Measurements from ENCODE around the gene PNLIPRP2. TPM values are rescaled to one million over a fixed set of nuclear protein-coding genes. Genes with fewer than 3 reads are reported as not detected.
A peak's percentile ranks its signal among the peaks of the same experiment; 100 is the strongest.

Gene PNLIPRP2
- total RNA-seq, 1 donor from 2014 or later = not detected

- Histone ChIP-seq H3K27me3 (no peaks in the 10 kb centered on the region), H3K36me3 (no peaks in the 10 kb centered on the region), H3K4me3 (no peak overlapping the region), H3K9me3 (no peaks in the 10 kb centered on the region), H3K4me1 (no peaks in the 10 kb centered on the region), H3K27ac (no peak overlapping the region)
- ATAC-seq = no peak
- TF ChIP-seq, protein P1, sequence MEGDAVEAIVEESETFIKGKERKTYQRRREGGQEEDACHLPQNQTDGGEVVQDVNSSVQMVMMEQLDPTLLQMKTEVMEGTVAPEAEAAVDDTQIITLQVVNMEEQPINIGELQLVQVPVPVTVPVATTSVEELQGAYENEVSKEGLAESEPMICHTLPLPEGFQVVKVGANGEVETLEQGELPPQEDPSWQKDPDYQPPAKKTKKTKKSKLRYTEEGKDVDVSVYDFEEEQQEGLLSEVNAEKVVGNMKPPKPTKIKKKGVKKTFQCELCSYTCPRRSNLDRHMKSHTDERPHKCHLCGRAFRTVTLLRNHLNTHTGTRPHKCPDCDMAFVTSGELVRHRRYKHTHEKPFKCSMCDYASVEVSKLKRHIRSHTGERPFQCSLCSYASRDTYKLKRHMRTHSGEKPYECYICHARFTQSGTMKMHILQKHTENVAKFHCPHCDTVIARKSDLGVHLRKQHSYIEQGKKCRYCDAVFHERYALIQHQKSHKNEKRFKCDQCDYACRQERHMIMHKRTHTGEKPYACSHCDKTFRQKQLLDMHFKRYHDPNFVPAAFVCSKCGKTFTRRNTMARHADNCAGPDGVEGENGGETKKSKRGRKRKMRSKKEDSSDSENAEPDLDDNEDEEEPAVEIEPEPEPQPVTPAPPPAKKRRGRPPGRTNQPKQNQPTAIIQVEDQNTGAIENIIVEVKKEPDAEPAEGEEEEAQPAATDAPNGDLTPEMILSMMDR (IDR thresholded peaks at IDR 0.05) = no peak
- intact Hi-C loops (cut with DNase I) = no loop called here
- no peak for DNase-seq
Measured at GRCh38 chr10:116637830-116638229, 17.1 kb downstream of the PNLIPRP2 start.

DNA sequence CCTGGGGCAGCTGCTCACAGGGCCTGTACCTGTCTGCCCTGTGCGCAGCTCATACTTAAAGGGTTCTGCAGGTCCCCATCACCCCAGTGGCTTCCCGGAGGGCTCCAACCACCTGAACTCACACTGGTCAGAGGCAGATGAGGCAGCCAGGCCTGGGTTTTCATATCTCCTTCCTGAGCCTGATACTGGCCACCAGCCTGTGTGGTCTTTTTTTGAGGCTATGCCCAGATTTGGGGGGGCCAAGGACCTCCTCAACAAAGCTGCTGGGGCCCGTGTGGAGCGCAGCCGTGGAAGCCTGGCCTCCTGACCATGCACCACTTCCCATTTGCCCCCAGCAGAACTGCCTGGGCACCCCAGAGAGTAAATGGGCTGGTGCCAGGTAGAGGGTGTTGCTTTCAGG lies 25.7 kb downstream of the PNLIPRP2 start:
- H3K4me3 ChIP-seq = no peak overlapping the region
- intact Hi-C loops (cut with DNase I) = no loop called here
- no peak for DNase-seq
- ATAC-seq = no peak
- H3K36me3 ChIP-seq = no peaks in the 10 kb centered on the region
- TF ChIP-seq, protein P1 (IDR thresholded peaks at IDR 0.05) = no peak
- no peaks in the 10 kb centered on the region for H3K4me1 ChIP-seq
- H3K27ac ChIP-seq = no peak overlapping the region
- no peaks in the 10 kb centered on the region for H3K9me3 ChIP-seq
- no peaks in the 10 kb centered on the region for H3K27me3 ChIP-seq

DNA sequence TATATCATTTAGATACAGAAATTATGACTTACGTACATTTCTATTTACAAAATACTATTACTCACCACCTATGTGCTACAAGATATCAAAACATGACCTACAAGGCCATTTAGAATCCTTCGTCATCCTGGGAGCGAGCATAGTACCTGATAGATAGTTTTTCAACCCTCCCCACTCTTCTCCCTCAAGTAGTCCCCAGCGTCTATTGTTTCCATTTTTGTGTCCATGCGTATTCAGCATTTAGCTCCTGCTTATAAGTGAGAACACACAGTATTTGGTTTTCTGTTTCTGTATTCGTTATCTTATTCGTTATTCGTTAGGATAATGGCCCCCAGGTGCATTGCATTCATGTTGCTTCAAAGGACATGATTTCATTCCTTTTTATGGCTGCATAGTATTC lies 28.1 kb downstream of the PNLIPRP2 start:
- Histone ChIP-seq H3K4me1 (no peaks in the 10 kb centered on the region), H3K27ac (no peak overlapping the region), H3K9me3 (no peaks in the 10 kb centered on the region), H3K36me3 (no peaks in the 10 kb centered on the region), H3K27me3 (no peaks in the 10 kb centered on the region), H3K4me3 (no peak overlapping the region)
- intact Hi-C loops (cut with DNase I) = no loop called here
- no peak for DNase-seq
- TF ChIP-seq, protein P1 (IDR thresholded peaks at IDR 0.05) = no peak
- no peak for ATAC-seq

DNA sequence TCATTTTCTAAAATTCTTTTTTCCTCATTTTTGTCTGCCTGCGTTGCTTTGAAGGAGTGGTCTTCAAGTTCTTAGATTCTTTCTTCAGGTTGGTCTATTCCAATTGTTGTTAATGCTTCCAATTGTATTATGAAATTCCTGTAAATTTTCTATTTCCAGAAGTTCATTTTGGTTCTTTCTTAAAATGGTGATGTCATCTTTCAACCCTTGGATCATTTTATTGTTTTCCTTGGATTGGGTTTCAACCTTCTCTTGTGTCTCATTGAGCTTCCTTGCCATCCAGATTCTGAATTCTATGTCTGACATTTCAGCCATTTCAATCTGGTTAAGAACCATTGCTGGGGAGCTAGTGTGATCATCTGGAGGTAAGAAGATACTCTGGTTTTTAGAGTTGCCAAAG lies 33.1 kb downstream of the PNLIPRP2 start:
- Histone ChIP-seq H3K36me3 (no peaks in the 10 kb centered on the region), H3K9me3 (no peaks in the 10 kb centered on the region), H3K4me1 (no peaks in the 10 kb centered on the region), H3K27me3 (no peaks in the 10 kb centered on the region), H3K27ac (no peak overlapping the region), H3K4me3 (no peak overlapping the region)
- TF ChIP-seq, protein P1 (IDR thresholded peaks at IDR 0.05) = no peak
- intact Hi-C loops (cut with DNase I) = no loop called here
- no peak for DNase-seq
- ATAC-seq = no peak

GRCh38 chr10:116654816-116655215 lies 34.1 kb downstream of the PNLIPRP2 start:
- no peak overlapping the region for H3K27ac ChIP-seq
- ATAC-seq (peak; percentile 37), DNase-seq (no peak)
- H3K36me3 ChIP-seq = no peaks in the 10 kb centered on the region
- TF ChIP-seq, protein P1 (IDR thresholded peaks at IDR 0.05) = no peak
- H3K9me3 ChIP-seq = no peaks in the 10 kb centered on the region
- no peaks in the 10 kb centered on the region for H3K4me1 ChIP-seq
- H3K4me3 ChIP-seq = no peak overlapping the region
- no peaks in the 10 kb centered on the region for H3K27me3 ChIP-seq
- intact Hi-C loops (cut with DNase I) = no loop called here

GRCh38 chr10:116655568-116655967 lies 34.8 kb downstream of the PNLIPRP2 start:
- no peaks in the 10 kb centered on the region for H3K9me3 ChIP-seq
- no peak overlapping the region for H3K27ac ChIP-seq
- H3K4me3 ChIP-seq = no peak overlapping the region
- DNase-seq (no peak), ATAC-seq (no peak)
- TF ChIP-seq, protein P1 (IDR thresholded peaks at IDR 0.05) = no peak
- H3K36me3 ChIP-seq = no peaks in the 10 kb centered on the region
- H3K4me1 ChIP-seq = no peaks in the 10 kb centered on the region
- no peaks in the 10 kb centered on the region for H3K27me3 ChIP-seq
- intact Hi-C loops (cut with DNase I) = no loop called here
